BE2C (cell line): ENCODE results near the gene CAMSAP1.

Experiments used
- DNase-seq: peaks from one replicate; pipeline ENCODE4 v3.0.0-alpha.2; 2020
- H3K27me3 ChIP-seq: fragments of 250-450 bp; sonication (Bioruptor Pico); 2 replicates; pipeline ENCODE4 v1.5.1; 2020; ENCODE audit warnings: mild to moderate bottlenecking
- H3K36me3 ChIP-seq: fragments of 250-450 bp; sonication (Bioruptor Pico); 2 replicates; pipeline ENCODE4 v1.5.1; 2020; ENCODE audit warnings: mild to moderate bottlenecking
- H3K4me1 ChIP-seq: fragments of 250-450 bp; sonication (Bioruptor Pico); 2 replicates; pipeline ENCODE4 v1.5.1; 2020
- H3K4me3 ChIP-seq: 2 replicates; pipeline ENCODE4 v1.5.1; 2011; ENCODE audit warnings: low read depth, low read length
- H3K9me3 ChIP-seq: fragments of 250-450 bp; sonication (Bioruptor Pico); 2 replicates; pipeline ENCODE4 v1.5.1; 2020
- CTCF ChIP-seq: IDR thresholded peaks from 2 replicates; pipeline ENCODE4 v1.5.1; 2012; ENCODE audit warnings: mild to moderate bottlenecking, low read depth, low read length

CAMSAP1 gene

GRCh38 chr9:135886147-135886981, 21.0 kb downstream of the CAMSAP1 start:
- Histone ChIP-seq H3K9me3 (no peaks in the 10 kb centered on the region), H3K36me3 (peaks cover 3% of the 10 kb centered on the region; the same call in 1 of the 2 replicates), H3K27me3 (no peaks in the 10 kb centered on the region), H3K4me3 (no peak overlapping the region), H3K4me1 (peaks cover 51% of the 10 kb centered on the region)
- no peak for DNase-seq
- no peak for TF ChIP-seq CTCF

- H3K36me3 ChIP-seq: peaks cover 3% of the 10 kb centered on the region; the same call in 1 of the 2 replicates
- H3K4me1 ChIP-seq: peaks cover 45% of the 10 kb centered on the region
- H3K27me3 ChIP-seq: no peaks in the 10 kb centered on the region
- no peak overlapping the region for H3K4me3 ChIP-seq
- TF ChIP-seq CTCF: no peak
- H3K9me3 ChIP-seq: no peaks in the 10 kb centered on the region
- DNase-seq: peak; percentile 72
Observed at GRCh38 chr9:135885100-135885853, 22.1 kb downstream of the CAMSAP1 start.

GRCh38 chr9:135884328-135885035, 22.9 kb downstream of the CAMSAP1 start:
- Histone ChIP-seq H3K4me1 (peaks cover 44% of the 10 kb centered on the region), H3K4me3 (no peak overlapping the region), H3K36me3 (peaks cover 3% of the 10 kb centered on the region; the same call in 1 of the 2 replicates), H3K27me3 (no peaks in the 10 kb centered on the region), H3K9me3 (no peaks in the 10 kb centered on the region)
- no peak for TF ChIP-seq CTCF
- no peak for DNase-seq

GRCh38 chr9:135883410-135884089, 23.8 kb downstream of the CAMSAP1 start:
- no peak overlapping the region for H3K4me3 ChIP-seq
- H3K9me3 ChIP-seq: no peaks in the 10 kb centered on the region
- no peak for TF ChIP-seq CTCF
- H3K27me3 ChIP-seq: no peaks in the 10 kb centered on the region
- peak; percentile 46 for DNase-seq
- H3K36me3 ChIP-seq: peaks cover 3% of the 10 kb centered on the region; the same call in 1 of the 2 replicates
- H3K4me1 ChIP-seq: peaks cover 45% of the 10 kb centered on the region

DNA sequence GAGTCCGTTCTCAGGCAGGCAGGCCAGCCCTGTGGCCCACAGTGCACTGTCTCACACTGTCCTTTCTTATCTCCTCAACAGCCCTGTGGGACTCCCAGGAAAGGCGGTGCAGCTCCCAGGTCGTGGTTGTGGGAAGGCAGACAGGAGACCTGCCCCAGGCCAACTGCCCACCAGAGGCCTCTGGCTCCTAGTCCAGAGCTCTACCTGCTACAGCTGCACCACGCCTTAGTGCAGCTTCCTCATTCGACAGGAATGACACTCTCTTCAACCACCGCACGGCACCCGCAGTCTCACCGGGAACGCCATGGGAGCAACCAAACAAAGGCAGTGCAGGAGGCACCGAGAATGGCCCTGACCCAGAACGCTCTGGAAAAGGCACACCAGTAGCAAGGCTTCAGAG, 25.3 kb downstream of the CAMSAP1 start:
- H3K27me3 ChIP-seq: no peaks in the 10 kb centered on the region
- no peak for TF ChIP-seq CTCF
- H3K4me1 ChIP-seq: peaks cover 29% of the 10 kb centered on the region
- no peaks in the 10 kb centered on the region for H3K9me3 ChIP-seq
- peaks cover 3% of the 10 kb centered on the region; the same call in 1 of the 2 replicates for H3K36me3 ChIP-seq
- no peak overlapping the region for H3K4me3 ChIP-seq
- DNase-seq: no peak
